GM12878 (cell line): ENCODE results near the gene RAD51B. TPM values are rescaled to one million over a fixed set of nuclear protein-coding genes. Genes with fewer than 3 reads are reported as not detected.

Experiments used
- ATAC-seq: fragments of 200-7000 bp; cut with Tn5 transposase; 3 replicates; pipeline ENCODE4 v1.9.1; 2020; ENCODE audit warnings: mild to moderate bottlenecking, moderate library complexity
- BruUV-seq: library from RNA; stranded (reverse); fragments of 400-500 nt; replicated peaks from 2 replicates; lab custom pipeline; 2021; lab: Mats Ljungman, UMichigan
- CTCF ChIA-PET: fragments of 300-600 bp; sonication (Branson Sonifier 250); formaldehyde crosslinking; extraction: SDS; loops from one replicate; lab custom pipeline; 2021; ENCODE audit warnings: inconsistent platforms; lab: Yijun Ruan, JAX
- POLR2A ChIA-PET: fragments of 350-600 bp; formaldehyde crosslinking; extraction: SDS; loops from one replicate; lab custom pipeline; 2021; ENCODE audit warnings: inconsistent platforms; lab: Charles Lee
- RAD21 ChIA-PET: fragments of 300-600 bp; sonication (Branson Sonifier 250); formaldehyde crosslinking; loops from one replicate; lab custom pipeline; 2023; ENCODE audit warnings: antibody characterized with exemption; ENCODE audit not compliant: unreplicated experiment; lab: Charles Lee
- SMC1A ChIA-PET: fragments of 300-600 bp; sonication (Branson Sonifier 250); formaldehyde crosslinking; loops from one replicate; lab custom pipeline; 2023; ENCODE audit not compliant: unreplicated experiment, uncharacterized antibody; lab: Charles Lee
- DNase-seq: peaks from one replicate; pipeline ENCODE4 v3.0.0-alpha.2; 2011; ENCODE audit warnings: low read depth, low spot score
- FAIRE-seq: peaks from 3 replicates; lab custom pipeline; 2011; peaks lifted over from hg19 to GRCh38; lab: Jason Lieb, UNC
- H2AFZ ChIP-seq: 2 replicates; pipeline ENCODE4 v1.6.0; 2011; ENCODE audit warnings: low read depth, low read length, control low read depth; ENCODE audit not compliant: control insufficient read depth
- H3K27ac ChIP-seq: 2 replicates; pipeline ENCODE4 v1.5.1; 2011; ENCODE audit warnings: control low read depth; ENCODE audit not compliant: control insufficient read depth, insufficient read depth
- H3K27me3 ChIP-seq, 2 experiments: replicated peaks in 1 of 2; 2 replicates each; pipeline versions ENCODE4 v1.6.0 to v1.6.1; 2011; ENCODE audit warnings: low read length in 1 of 2; ENCODE audit not compliant: control insufficient read depth in 2 of 2, insufficient read depth in 2 of 2
- H3K36me3 ChIP-seq, 2 experiments: 2 replicates each; pipeline ENCODE4 v1.5.1; 2011; ENCODE audit warnings: low read length in 1 of 2; ENCODE audit not compliant: control insufficient read depth in 2 of 2, insufficient read depth in 2 of 2
- H3K4me1 ChIP-seq: 2 replicates; pipeline ENCODE4 v1.6.1; 2011; ENCODE audit warnings: mild to moderate bottlenecking, low read length, moderate library complexity, mixed read lengths; ENCODE audit not compliant: control insufficient read depth, insufficient read depth
- H3K4me2 ChIP-seq: 2 replicates; pipeline ENCODE4 v1.6.0; 2011; ENCODE audit warnings: control low read depth; ENCODE audit not compliant: control insufficient read depth, insufficient read depth
- H3K4me3 ChIP-seq: fragments of 200-600 bp; sonication (generic); 2 replicates; pipeline ENCODE4 v1.5.1; 2016
- H3K79me2 ChIP-seq: 2 replicates; pipeline ENCODE4 v1.6.0; 2011; ENCODE audit warnings: low read length; ENCODE audit not compliant: control insufficient read depth, insufficient read depth
- H3K9ac ChIP-seq: 2 replicates; pipeline ENCODE4 v1.8.0; 2011; ENCODE audit warnings: low read length, control low read depth, mixed read lengths; ENCODE audit not compliant: control insufficient read depth, insufficient read depth
- H3K9me3 ChIP-seq: replicated peaks from 3 replicates; pipeline ENCODE4 v1.5.1; 2011; ENCODE audit warnings: mild to moderate bottlenecking, low read length; ENCODE audit not compliant: control insufficient read depth, insufficient read depth
- H4K20me1 ChIP-seq: 2 replicates; pipeline ENCODE4 v1.6.0; 2011; ENCODE audit not compliant: control insufficient read depth, insufficient read depth
- BCL11A ChIP-seq: IDR thresholded peaks from 2 replicates; pipeline ENCODE4 v1.6.1; 2011; ENCODE audit warnings: low read depth, low read length
- BHLHE40 ChIP-seq, 2 experiments: fragments of 450-650 bp in 1 of 2; IDR thresholded peaks; 2 replicates each; pipeline ENCODE4 v1.6.1; 2011 to 2017; ENCODE audit warnings: low read depth in 2 of 2, borderline replicate concordance in 1 of 2, improper control_type of control experiment in 1 of 2, low read length in 1 of 2, mild to moderate bottlenecking in 1 of 2
- CEBPB ChIP-seq, 2 experiments: fragments of 150-350 bp in 1 of 2; IDR thresholded peaks; 2 replicates each; pipeline ENCODE4 v1.6.1; 2012 to 2014; ENCODE audit warnings: low read depth in 2 of 2, low read length in 2 of 2, borderline replicate concordance in 1 of 2, inconsistent platforms in 1 of 2
- GABPA ChIP-seq: IDR thresholded peaks from 2 replicates; pipeline ENCODE4 v1.6.1; 2014; ENCODE audit warnings: antibody characterized with exemption, low read depth, mild to moderate bottlenecking, inconsistent platforms
- IRF4 ChIP-seq: IDR thresholded peaks from 2 replicates; pipeline ENCODE4 v1.6.1; 2011; ENCODE audit warnings: low read depth, low read length
- NR2F1 ChIP-seq: fragments of 450-650 bp; conservative IDR thresholded peaks from 2 replicates; pipeline ENCODE4 v1.6.1; 2017; ENCODE audit warnings: mild to moderate bottlenecking
- PAX5 ChIP-seq: IDR thresholded peaks from 2 replicates; pipeline ENCODE4 v1.6.1; 2011; ENCODE audit warnings: low read depth, low read length, borderline replicate concordance
- PKNOX1 ChIP-seq: fragments of 450-650 bp; IDR thresholded peaks from 2 replicates; pipeline ENCODE4 v1.6.1; 2016; ENCODE audit warnings: mild to moderate bottlenecking
- RAD21 ChIP-seq: IDR thresholded peaks from 2 replicates; pipeline ENCODE4 v1.6.1; 2011; ENCODE audit warnings: mild to moderate bottlenecking, low read depth, low read length, moderate library complexity; ENCODE audit not compliant: insufficient read depth
- RELA ChIP-seq: fragments of 450-650 bp; IDR thresholded peaks from 2 replicates; pipeline ENCODE4 v1.8.0; 2014; ENCODE audit warnings: borderline replicate concordance; ENCODE audit not compliant: partially characterized antibody
- RUNX3 ChIP-seq: IDR thresholded peaks from 2 replicates; pipeline ENCODE4 v1.6.1; 2012; ENCODE audit warnings: low read length, inconsistent platforms
- SRF ChIP-seq, 2 experiments: IDR thresholded peaks; 2 replicates each; pipeline ENCODE4 v1.6.1; 2011; ENCODE audit warnings: low read depth in 2 of 2, low read length in 2 of 2, mild to moderate bottlenecking in 1 of 2, moderate library complexity in 1 of 2
- TARDBP ChIP-seq: IDR thresholded peaks from 2 replicates; pipeline ENCODE4 v1.6.1; 2016; ENCODE audit warnings: borderline replicate concordance
- ZBED1 ChIP-seq: IDR thresholded peaks from 2 replicates; pipeline ENCODE4 v1.6.1; 2016; ENCODE audit warnings: borderline replicate concordance
- WGBS: methylation state at CpG from one replicate; pipeline ENCODE4 v1.1.6; 2016; ENCODE audit warnings: low lambda C conversion rate; ENCODE audit not compliant: insufficient replicate concordance, insufficient coverage; ENCODE audit errors: missing lambda C conversion rate; 5-methylcytosine and 5-hydroxymethylcytosine counted together
- in situ Hi-C: fragments of 300-500 bp; cut with MboI; formaldehyde crosslinking; loops from 9 replicates; pipeline ENCODE4 v1.14.3; 2018; ENCODE audit warnings: mixed read lengths
- intact Hi-C: fragments of 100-400 bp; cut with micrococcal nuclease; formaldehyde crosslinking; loops from one replicate; pipeline ENCODE4 v1.14.2; 2022; ENCODE audit not compliant: unreplicated experiment
- polyA plus RNA-seq, 11 experiments: library from polyadenylated mRNA; depleted of rRNA in 4 of 11; unstranded in 6 of 11; stranded (reverse) in 5 of 11; fragments of >200 nt; fragmentation: Nextera tagmentation in 4 of 11; fragmentation: Illumina TruSeq in 1 of 11; extraction: Ambion mirVana in 4 of 11; extraction: Trizol in 1 of 11; gene quantifications; 1 replicate in 1 of 11; 2 replicates in 10 of 11; pipeline versions ENCODE4 v1.2.1 to v1.2.3, GENCODE V29; 2011 to 2016; ENCODE audit warnings: inconsistent platforms in 2 of 11, missing spikeins in 2 of 11, low read depth in 1 of 11
- total RNA-seq, 4 experiments: library from RNA; depleted of rRNA in 3 of 4; stranded (reverse); fragments of >200 nt in 3 of 4; fragmentation: Illumina TruSeq in 1 of 4; extraction: Trizol in 1 of 4; gene quantifications; 2 replicates each; pipeline versions ENCODE4 v1.2.1 to v1.2.3, GENCODE V29; 2013 to 2021
- TF ChIP-seq, protein P1 (sequence below): fragments of 450-650 bp; IDR thresholded peaks from 2 replicates; pipeline ENCODE4 v1.6.1; 2018; ENCODE audit warnings: borderline replicate concordance, mild to moderate bottlenecking; ENCODE audit not compliant: partially characterized antibody
- TF ChIP-seq, protein P2 (sequence below): fragments of 450-650 bp; IDR thresholded peaks from 2 replicates; pipeline ENCODE4 v1.6.1; 2017; ENCODE audit warnings: mild to moderate bottlenecking, moderate library complexity

RAD51B gene
- total and polyA plus RNA-seq, 10 of the 15 experiments (the other 5 are each of a cell fraction or from before 2014, with no cell fraction given), result 9.8 to 26.8 (median 21.3) TPM

- no peaks in the 10 kb centered on the region for H3K36me3 ChIP-seq
- SMC1A ChIA-PET, result interaction anchor here (1.0 to 3.3 kb wide), 10 partner anchors 10 to 314 kb away, joined by 3 to 24 read pairs (median 4); no protein-coding TSS in a partner anchor
- BruUV-seq, result no TSS peak
- 7% methylated on average over 7 of the region's 7 CpGs for whole genome bisulfite sequencing
- H3K27ac ChIP-seq, result no peak overlapping the region
- peak; percentile 80 for DNase-seq
- in situ Hi-C loops, result no loop called here
- H2AFZ ChIP-seq, result no peak overlapping the region
- no peak overlapping the region; the same call in 1 of the 2 replicates for H3K9ac ChIP-seq
- RAD21 ChIA-PET, result interaction anchor here (1.1 to 1.7 kb wide), 4 partner anchors 10 to 88 kb away, joined by 4 to 12 read pairs (median 6); no protein-coding TSS in a partner anchor
- POLR2A ChIA-PET, result interaction anchor here (0.6 kb wide), 1 partner anchor 371 kb away, joined by 4 read pairs; no protein-coding TSS in a partner anchor
- peak; percentile 100 for FAIRE-seq
- intact Hi-C loops, result loop anchor here (5.0 kb wide), 1 partner anchor 37 kb away; no protein-coding TSS in a partner anchor
- peak; percentile 98 for ATAC-seq
- H3K4me3 ChIP-seq, result no peak overlapping the region
- CTCF ChIA-PET, result interaction anchor here (1.3 to 1.5 kb wide), 2 partner anchors 10 to 93 kb away, joined by 3 to 5 read pairs; no protein-coding TSS in a partner anchor
- H3K4me1 ChIP-seq, result peaks cover 18% of the 10 kb centered on the region
- peak overlapping the region; percentile 71 for H3K4me2 ChIP-seq
- no peaks in the 10 kb centered on the region for H3K27me3 ChIP-seq
- peaks cover 1% of the 10 kb centered on the region; the same call in 1 of the 3 replicates for H3K9me3 ChIP-seq
- H4K20me1 ChIP-seq, result no peaks in the 10 kb centered on the region
- no peaks in the 10 kb centered on the region for H3K79me2 ChIP-seq
- TF ChIP-seq CEBPB (IDR thresholded peaks at IDR 0.05; ENCODE audit: borderline replicate concordance in 1 of 2, low read depth in 2 of 2, low read length in 2 of 2) (0 out of 4 replicates have a peak, but pooled peaks of 1 of the 2 experiments have one; percentile 49), NR2F1 (peak; percentile 77), GABPA (0 out of 2 replicates have a peak, but pooled peaks have one; percentile 25), BCL11A (peak; percentile 87), TARDBP (0 out of 2 replicates have a peak, but pooled peaks have one; percentile 57), ZBED1 (peak; percentile 84; the same call in 1 of the 2 replicates), PAX5 (peak; percentile 87), RUNX3 (peak; percentile 94), PKNOX1 (peak; percentile 30; the same call in 1 of the 2 replicates), BHLHE40 (IDR thresholded peaks at IDR 0.05; ENCODE audit: borderline replicate concordance in 1 of 2, low read depth in 2 of 2, low read length in 1 of 2) (peak; percentile 57 to 63), RELA (peak; percentile 46), SRF (IDR thresholded peaks at IDR 0.05; ENCODE audit: low read depth in 2 of 2, low read length in 2 of 2) (0 out of 4 replicates have a peak, but pooled peaks of 1 of the 2 experiments have one; percentile 22), IRF4 (peak; percentile 98), RAD21 (peak; percentile 25; the same call in 1 of the 2 replicates)
- TF ChIP-seq, protein P1, sequence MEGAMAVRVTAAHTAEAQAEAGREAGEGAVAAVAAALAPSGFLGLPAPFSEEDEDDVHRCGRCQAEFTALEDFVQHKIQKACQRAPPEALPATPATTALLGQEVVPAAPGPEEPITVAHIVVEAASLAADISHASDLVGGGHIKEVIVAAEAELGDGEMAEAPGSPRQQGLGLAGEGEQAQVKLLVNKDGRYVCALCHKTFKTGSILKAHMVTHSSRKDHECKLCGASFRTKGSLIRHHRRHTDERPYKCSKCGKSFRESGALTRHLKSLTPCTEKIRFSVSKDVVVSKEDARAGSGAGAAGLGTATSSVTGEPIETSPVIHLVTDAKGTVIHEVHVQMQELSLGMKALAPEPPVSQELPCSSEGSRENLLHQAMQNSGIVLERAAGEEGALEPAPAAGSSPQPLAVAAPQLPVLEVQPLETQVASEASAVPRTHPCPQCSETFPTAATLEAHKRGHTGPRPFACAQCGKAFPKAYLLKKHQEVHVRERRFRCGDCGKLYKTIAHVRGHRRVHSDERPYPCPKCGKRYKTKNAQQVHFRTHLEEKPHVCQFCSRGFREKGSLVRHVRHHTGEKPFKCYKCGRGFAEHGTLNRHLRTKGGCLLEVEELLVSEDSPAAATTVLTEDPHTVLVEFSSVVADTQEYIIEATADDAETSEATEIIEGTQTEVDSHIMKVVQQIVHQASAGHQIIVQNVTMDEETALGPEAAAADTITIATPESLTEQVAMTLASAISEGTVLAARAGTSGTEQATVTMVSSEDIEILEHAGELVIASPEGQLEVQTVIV, result no peak
- TF ChIP-seq, protein P2, sequence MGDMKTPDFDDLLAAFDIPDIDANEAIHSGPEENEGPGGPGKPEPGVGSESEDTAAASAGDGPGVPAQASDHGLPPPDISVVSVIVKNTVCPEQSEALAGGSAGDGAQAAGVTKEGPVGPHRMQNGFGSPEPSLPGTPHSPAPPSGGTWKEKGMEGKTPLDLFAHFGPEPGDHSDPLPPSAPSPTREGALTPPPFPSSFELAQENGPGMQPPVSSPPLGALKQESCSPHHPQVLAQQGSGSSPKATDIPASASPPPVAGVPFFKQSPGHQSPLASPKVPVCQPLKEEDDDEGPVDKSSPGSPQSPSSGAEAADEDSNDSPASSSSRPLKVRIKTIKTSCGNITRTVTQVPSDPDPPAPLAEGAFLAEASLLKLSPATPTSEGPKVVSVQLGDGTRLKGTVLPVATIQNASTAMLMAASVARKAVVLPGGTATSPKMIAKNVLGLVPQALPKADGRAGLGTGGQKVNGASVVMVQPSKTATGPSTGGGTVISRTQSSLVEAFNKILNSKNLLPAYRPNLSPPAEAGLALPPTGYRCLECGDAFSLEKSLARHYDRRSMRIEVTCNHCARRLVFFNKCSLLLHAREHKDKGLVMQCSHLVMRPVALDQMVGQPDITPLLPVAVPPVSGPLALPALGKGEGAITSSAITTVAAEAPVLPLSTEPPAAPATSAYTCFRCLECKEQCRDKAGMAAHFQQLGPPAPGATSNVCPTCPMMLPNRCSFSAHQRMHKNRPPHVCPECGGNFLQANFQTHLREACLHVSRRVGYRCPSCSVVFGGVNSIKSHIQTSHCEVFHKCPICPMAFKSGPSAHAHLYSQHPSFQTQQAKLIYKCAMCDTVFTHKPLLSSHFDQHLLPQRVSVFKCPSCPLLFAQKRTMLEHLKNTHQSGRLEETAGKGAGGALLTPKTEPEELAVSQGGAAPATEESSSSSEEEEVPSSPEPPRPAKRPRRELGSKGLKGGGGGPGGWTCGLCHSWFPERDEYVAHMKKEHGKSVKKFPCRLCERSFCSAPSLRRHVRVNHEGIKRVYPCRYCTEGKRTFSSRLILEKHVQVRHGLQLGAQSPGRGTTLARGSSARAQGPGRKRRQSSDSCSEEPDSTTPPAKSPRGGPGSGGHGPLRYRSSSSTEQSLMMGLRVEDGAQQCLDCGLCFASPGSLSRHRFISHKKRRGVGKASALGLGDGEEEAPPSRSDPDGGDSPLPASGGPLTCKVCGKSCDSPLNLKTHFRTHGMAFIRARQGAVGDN, result peak; percentile 72
These were observed 875.8 kb downstream of the RAD51B start for GRCh38 chr14:68695326-68695768.
